DOHH2 (cell line): ENCODE measurements around the gene RNF103.

Experiments
- EZH2phosphoT487 ChIP-seq: fragments of 200-600 bp; sonication (generic); IDR thresholded peaks from 2 replicates; pipeline ENCODE4 v1.6.1; 2017; ENCODE audit warnings: borderline replicate concordance, mild to moderate bottlenecking, antibody characterized with exemption, low read length, moderate library complexity, mixed read lengths
- TF ChIP-seq, protein P1 (sequence below): fragments of 200-600 bp; sonication (generic); IDR thresholded peaks from one replicate; pipeline ENCODE4 v1.5.1; 2014; ENCODE audit warnings: antibody characterized with exemption, mild to moderate bottlenecking, low read depth, low read length; ENCODE audit not compliant: poor library complexity, severe bottlenecking

DNA sequence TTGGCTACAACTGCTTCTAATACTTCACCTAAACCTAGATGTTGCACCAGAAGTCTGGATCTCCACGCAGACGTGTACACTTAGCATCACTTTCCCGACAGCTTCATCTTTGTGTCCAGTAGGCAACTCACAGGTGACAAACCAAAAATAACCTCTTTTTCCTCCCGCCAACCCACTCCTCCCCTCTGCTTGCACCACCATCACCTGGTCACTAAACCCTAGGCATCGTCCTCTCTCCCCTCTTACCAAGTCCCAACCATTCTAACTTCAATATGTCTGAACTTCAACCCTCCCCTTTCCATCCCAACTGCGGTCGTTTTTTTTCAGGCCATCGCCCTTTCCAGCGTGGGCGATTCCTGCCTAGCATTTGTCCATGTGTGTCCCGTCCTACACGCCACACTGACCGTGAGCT is 60.0 kb downstream of the RNF103 start:
- TF ChIP-seq, protein P1, sequence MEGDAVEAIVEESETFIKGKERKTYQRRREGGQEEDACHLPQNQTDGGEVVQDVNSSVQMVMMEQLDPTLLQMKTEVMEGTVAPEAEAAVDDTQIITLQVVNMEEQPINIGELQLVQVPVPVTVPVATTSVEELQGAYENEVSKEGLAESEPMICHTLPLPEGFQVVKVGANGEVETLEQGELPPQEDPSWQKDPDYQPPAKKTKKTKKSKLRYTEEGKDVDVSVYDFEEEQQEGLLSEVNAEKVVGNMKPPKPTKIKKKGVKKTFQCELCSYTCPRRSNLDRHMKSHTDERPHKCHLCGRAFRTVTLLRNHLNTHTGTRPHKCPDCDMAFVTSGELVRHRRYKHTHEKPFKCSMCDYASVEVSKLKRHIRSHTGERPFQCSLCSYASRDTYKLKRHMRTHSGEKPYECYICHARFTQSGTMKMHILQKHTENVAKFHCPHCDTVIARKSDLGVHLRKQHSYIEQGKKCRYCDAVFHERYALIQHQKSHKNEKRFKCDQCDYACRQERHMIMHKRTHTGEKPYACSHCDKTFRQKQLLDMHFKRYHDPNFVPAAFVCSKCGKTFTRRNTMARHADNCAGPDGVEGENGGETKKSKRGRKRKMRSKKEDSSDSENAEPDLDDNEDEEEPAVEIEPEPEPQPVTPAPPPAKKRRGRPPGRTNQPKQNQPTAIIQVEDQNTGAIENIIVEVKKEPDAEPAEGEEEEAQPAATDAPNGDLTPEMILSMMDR = no peak
- TF ChIP-seq EZH2phosphoT487 = no peak
